Liver (tissue), 3 donors: ENCODE data around the gene MYO10.

Experiments
- ATF3 ChIP-seq: IDR thresholded peaks from 2 replicates; pipeline ENCODE4 v1.6.1; 2016; ENCODE audit warnings: antibody characterized with exemption
- CTCF ChIP-seq: fragments of 150-350 bp; IDR thresholded peaks from 2 replicates; pipeline ENCODE4 v1.5.1; 2017; ENCODE audit warnings: improper control_type of control experiment, low read depth, low read length; ENCODE audit not compliant: missing input control
- donor health status: healthy.
- donor health status: healthy.

- TF ChIP-seq ATF3, result no peak
- TF ChIP-seq CTCF, result no peak
Measured at GRCh38 chr5:16791904-16792597, 144.0 kb downstream of the MYO10 start.
